IPS-15b (cell line): ENCODE results near the gene ORAI3.
"Not testable (repeated sequence)": the region's sequence is repeated elsewhere in the genome, so short reads cannot be mapped to it uniquely, and the experiment has no call there.

Experiments
- H3K27me3 ChIP-seq: one replicate; pipeline ENCODE4 v1.6.1; 2013; ENCODE audit warnings: low read length; ENCODE audit not compliant: control insufficient read depth, insufficient read depth
- H3K36me3 ChIP-seq: one replicate; pipeline ENCODE4 v1.6.1; 2013; ENCODE audit warnings: low read length; ENCODE audit not compliant: control insufficient read depth, insufficient read depth
- H3K4me1 ChIP-seq: one replicate; pipeline ENCODE4 v1.6.1; 2013; ENCODE audit warnings: mild to moderate bottlenecking, low read length; ENCODE audit not compliant: control insufficient read depth, insufficient read depth
- H3K4me3 ChIP-seq: one replicate; pipeline ENCODE4 v1.5.1; 2013; ENCODE audit warnings: low read depth, low read length
- H3K9ac ChIP-seq: one replicate; pipeline ENCODE4 v1.6.1; 2013; ENCODE audit warnings: low read depth, mild to moderate bottlenecking, low read length
- H3K9me3 ChIP-seq: one replicate; pipeline ENCODE4 v1.6.1; 2013; ENCODE audit warnings: mild to moderate bottlenecking, low read length; ENCODE audit not compliant: control insufficient read depth, insufficient read depth

The ORAI3 gene

GRCh38 chr16:30925632-30925987, 23.3 kb upstream of the ORAI3 start:
- Histone ChIP-seq H3K4me3 (no peak overlapping the region), H3K4me1 (peaks cover 2% of the 10 kb centered on the region), H3K27me3 (no peaks in the 10 kb centered on the region), H3K9ac (no peak overlapping the region), H3K9me3 (no peaks in the 10 kb centered on the region), H3K36me3 (no peaks in the 10 kb centered on the region)

- H3K9ac ChIP-seq = no peak overlapping the region
- no peaks in the 10 kb centered on the region for H3K27me3 ChIP-seq
- no peaks in the 10 kb centered on the region for H3K9me3 ChIP-seq
- peaks cover 3% of the 10 kb centered on the region for H3K36me3 ChIP-seq
- peaks cover 2% of the 10 kb centered on the region for H3K4me1 ChIP-seq
- H3K4me3 ChIP-seq = no peak overlapping the region
Observed at GRCh38 chr16:30925995-30926811, 22.7 kb upstream of the ORAI3 start.

- peak overlapping the region; percentile 24 for H3K9ac ChIP-seq
- H3K36me3 ChIP-seq = peaks cover 3% of the 10 kb centered on the region
- peaks cover 2% of the 10 kb centered on the region for H3K4me1 ChIP-seq
- H3K4me3 ChIP-seq = peak overlapping the region; percentile 30
- H3K9me3 ChIP-seq = no peaks in the 10 kb centered on the region
- H3K27me3 ChIP-seq = no peaks in the 10 kb centered on the region
Observed at GRCh38 chr16:30926937-30927788, 21.7 kb upstream of the ORAI3 start.

GRCh38 chr16:30927789-30928378, 21.0 kb upstream of the ORAI3 start:
- H3K4me3 ChIP-seq = peak overlapping the region; percentile 30
- H3K36me3 ChIP-seq = peaks cover 3% of the 10 kb centered on the region
- H3K9me3 ChIP-seq = no peaks in the 10 kb centered on the region
- peaks cover 2% of the 10 kb centered on the region for H3K4me1 ChIP-seq
- no peaks in the 10 kb centered on the region for H3K27me3 ChIP-seq
- no peak overlapping the region for H3K9ac ChIP-seq

GRCh38 chr16:30928390-30928789, 20.5 kb upstream of the ORAI3 start:
- no peaks in the 10 kb centered on the region for H3K9me3 ChIP-seq
- H3K9ac ChIP-seq = no peak overlapping the region
- H3K4me1 ChIP-seq = peaks cover 2% of the 10 kb centered on the region
- no peak overlapping the region for H3K4me3 ChIP-seq
- peaks cover 3% of the 10 kb centered on the region for H3K36me3 ChIP-seq
- no peaks in the 10 kb centered on the region for H3K27me3 ChIP-seq

GRCh38 chr16:30929167-30929566, 19.7 kb upstream of the ORAI3 start:
- no peak overlapping the region for H3K9ac ChIP-seq
- H3K27me3 ChIP-seq = no peaks in the 10 kb centered on the region
- H3K4me3 ChIP-seq = no peak overlapping the region
- H3K9me3 ChIP-seq = no peaks in the 10 kb centered on the region
- H3K4me1 ChIP-seq = peaks cover 2% of the 10 kb centered on the region
- peaks cover 3% of the 10 kb centered on the region for H3K36me3 ChIP-seq

- Histone ChIP-seq H3K4me3 (no peak overlapping the region), H3K4me1 (peaks cover 5% of the 10 kb centered on the region), H3K27me3 (no peaks in the 10 kb centered on the region), H3K9ac (no peak overlapping the region), H3K9me3 (no peaks in the 10 kb centered on the region), H3K36me3 (peaks cover 8% of the 10 kb centered on the region)
Observed at GRCh38 chr16:30930160-30930571, 18.7 kb upstream of the ORAI3 start.

GRCh38 chr16:30931068-30931650, 17.7 kb upstream of the ORAI3 start:
- H3K36me3 ChIP-seq = peaks cover 8% of the 10 kb centered on the region
- no peaks in the 10 kb centered on the region for H3K9me3 ChIP-seq
- no peaks in the 10 kb centered on the region for H3K27me3 ChIP-seq
- H3K4me1 ChIP-seq = peaks cover 4% of the 10 kb centered on the region
- H3K9ac ChIP-seq = no peak overlapping the region
- no peak overlapping the region for H3K4me3 ChIP-seq

GRCh38 chr16:30934827-30935557, 13.9 kb upstream of the ORAI3 start:
- Histone ChIP-seq H3K4me3 (no peak overlapping the region), H3K4me1 (peaks cover 3% of the 10 kb centered on the region), H3K9ac (no peak overlapping the region), H3K36me3 (peaks cover 8% of the 10 kb centered on the region), H3K9me3 (no peaks in the 10 kb centered on the region), H3K27me3 (no peaks in the 10 kb centered on the region)

- Histone ChIP-seq H3K4me1 (peaks cover 6% of the 10 kb centered on the region), H3K27me3 (no peaks in the 10 kb centered on the region), H3K4me3 (no peak overlapping the region), H3K36me3 (peaks cover 7% of the 10 kb centered on the region), H3K9ac (no peak overlapping the region), H3K9me3 (no peaks in the 10 kb centered on the region)
Observed at GRCh38 chr16:30937692-30938091, 11.2 kb upstream of the ORAI3 start.

GRCh38 chr16:30939571-30939970, 9.3 kb upstream of the ORAI3 start:
- H3K4me3 ChIP-seq, H3K4me1 ChIP-seq, H3K27me3 ChIP-seq, H3K9me3 ChIP-seq, H3K9ac ChIP-seq: not testable (repeated sequence)
- H3K36me3 ChIP-seq = peaks cover 10% of the 10 kb centered on the region
